GM12892 (cell line): ENCODE measurements around the gene ITPR1.

Experiments used
- POLR2A ChIP-seq: IDR thresholded peaks from 2 replicates; pipeline ENCODE4 v1.6.1; 2011; ENCODE audit warnings: low read depth, low read length, control low read depth
- POLR2AphosphoS5 ChIP-seq: IDR thresholded peaks from 2 replicates; pipeline ENCODE4 v1.6.1; 2011; ENCODE audit warnings: low read depth, low read length, control low read depth
- TAF1 ChIP-seq: IDR thresholded peaks from 2 replicates; pipeline ENCODE4 v1.6.1; 2011; ENCODE audit warnings: low read depth, mild to moderate bottlenecking, control low read depth, low read length, borderline replicate concordance

GRCh38 chr3:4581920-4582611 lies 88.9 kb downstream of the ITPR1 start:
- no peak for TF ChIP-seq POLR2AphosphoS5
- TF ChIP-seq POLR2A, result no peak
- no peak for TF ChIP-seq TAF1
